Measurements from ENCODE around the gene SBF1. TPM values are rescaled to one million over a fixed set of nuclear protein-coding genes. Genes with fewer than 3 reads are reported as not detected.

SBF1 gene
- 10 to 100 TPM; 61.9 to 68.5 TPM for total RNA-seq

GRCh38 chr22:50474710-50475651, at the start of gene SBF1:
Gene SBF1 (minus strand): TSS chr22:50475035. CDS start chr22:50474840, 195 bp downstream.

GRCh38 chr22:50507991-50508884, 33.4 kb upstream of the SBF1 start, which contains the start of gene NCAPH2:
Gene NCAPH2 (plus strand): TSS chr22:50508224. CDS start chr22:50508338, 114 bp downstream.

GRCh38 chr22:50507421-50507990, 32.7 kb upstream of the SBF1 start, which contains the start of gene LMF2:
Gene LMF2 (minus strand): TSS chr22:50507702. CDS start chr22:50507675, 27 bp downstream.

GRCh38 chr22:50486561-50487289, 11.9 kb upstream of the SBF1 start, which contains the start of gene MIOX:
Gene MIOX (plus strand): TSS chr22:50486859. CDS start chr22:50486898, 39 bp downstream.

GRCh38 chr22:50481440-50482106, 6.7 kb upstream of the SBF1 start, which contains the start of gene ADM2:
Gene ADM2 (plus strand): TSS chr22:50481543. CDS start chr22:50481848, 305 bp downstream.

Other genes starting within 250 kb of the SBF1 start
- gene TUBGCP6, start 230.0 kb downstream of the SBF1 start, total RNA-seq = 10 to 100 TPM; 24.6 to 24.8 TPM
- 10 to 100 TPM; 24.8 to 26.0 TPM for gene HDAC10, start 223.8 kb downstream of the SBF1 start, total RNA-seq
- gene MAPK12, start 213.4 kb downstream of the SBF1 start, total RNA-seq = 10 to 100 TPM; 20.6 to 21.7 TPM
- 1 to 10 TPM; 1.7 to 2.1 TPM for gene MAPK11, start 204.7 kb downstream of the SBF1 start, total RNA-seq
- 10 to 100 TPM; 56.3 to 66.1 TPM for gene PLXNB2, start 167.4 kb downstream of the SBF1 start, total RNA-seq
- 1 to 10 TPM in 1 of 2 donors, under 1 TPM in 1; 0.67 to 2.8 TPM for gene DENND6B, start 148.0 kb downstream of the SBF1 start, total RNA-seq
- 10 to 100 TPM; 40.0 to 53.3 TPM for gene PPP6R2, start 131.7 kb downstream of the SBF1 start, total RNA-seq
- 1 to 10 TPM in 1 of 2 donors, under 1 TPM in 1; 0.33 to 1.0 TPM for gene ADM2, start 6.5 kb upstream of the SBF1 start, total RNA-seq
- gene MIOX, start 11.8 kb upstream of the SBF1 start, total RNA-seq = not detected
- gene LMF2, start 32.7 kb upstream of the SBF1 start, total RNA-seq = 10 to 100 TPM; 49.6 to 69.9 TPM
- 10 to 100 TPM; 35.8 to 56.6 TPM for gene NCAPH2, start 33.2 kb upstream of the SBF1 start, total RNA-seq
- gene SCO2, start 50.6 kb upstream of the SBF1 start, total RNA-seq = 1 to 10 TPM; 5.2 to 6.3 TPM
- gene TYMP, start 55.0 kb upstream of the SBF1 start, total RNA-seq = 100 to 1,000 TPM; 295 to 352 TPM
- under 1 TPM in 1 of 2 donors, not detected in 1; under 0.01 TPM for gene KLHDC7B, start 70.9 kb upstream of the SBF1 start, total RNA-seq
- gene SYCE3, start 87.9 kb upstream of the SBF1 start, total RNA-seq = not detected
- 10 to 100 TPM in 1 of 2 donors, 1 to 10 TPM in 1; 7.7 to 15.5 TPM for gene CPT1B, start 103.4 kb upstream of the SBF1 start, total RNA-seq
- 10 to 100 TPM; 25.0 to 41.3 TPM for gene CHKB, start 107.8 kb upstream of the SBF1 start, total RNA-seq
- gene MAPK8IP2, start 125.8 kb upstream of the SBF1 start, total RNA-seq = 1 to 10 TPM; 7.7 to 9.6 TPM
- gene ARSA, start 153.1 kb upstream of the SBF1 start, total RNA-seq = 10 to 100 TPM; 22.3 to 37.5 TPM
- 1 to 10 TPM; 2.8 to 4.7 TPM for gene SHANK3, start 197.8 kb upstream of the SBF1 start, total RNA-seq

All from melanocyte of skin (primary cell).